HG02610 (cell line): Measurements from ENCODE around the gene TNFSF9.
"Not testable (repeated sequence)": the region's sequence is repeated elsewhere in the genome, so short reads cannot be mapped to it uniquely, and the experiment has no call there.

ENCODE experiments used
- ATAC-seq: cut with Tn5 transposase; IDR thresholded peaks from one replicate; pipeline ENCODE4 v1.9.1; 2021; ENCODE audit warnings: mild to moderate bottlenecking, moderate library complexity; ENCODE audit not compliant: unreplicated experiment

Gene TNFSF9

DNA sequence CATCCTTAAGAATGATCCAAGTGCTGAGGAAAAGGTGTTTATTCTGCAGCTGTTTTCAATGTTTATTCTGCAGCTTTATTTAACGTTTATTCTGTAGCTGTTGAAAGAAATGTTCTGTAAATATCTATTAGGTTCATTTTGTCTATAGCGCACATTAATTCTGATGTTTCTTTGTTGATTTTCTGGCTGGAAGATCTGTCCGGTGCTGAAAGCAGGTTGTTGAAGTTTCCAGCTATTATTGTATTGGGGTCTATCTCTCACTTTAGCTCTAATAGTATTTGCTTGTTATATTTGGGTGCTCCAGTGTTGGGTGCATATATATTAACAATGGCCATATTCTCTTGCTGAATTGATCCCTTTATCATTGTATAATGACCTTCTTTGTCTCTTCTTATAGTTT lies 39.9 kb downstream of the TNFSF9 start:
- no peak for ATAC-seq

- no peak for ATAC-seq
Measured at GRCh38 chr19:6571167-6571566, 40.3 kb downstream of the TNFSF9 start.

GRCh38 chr19:6572217-6572616 lies 41.4 kb downstream of the TNFSF9 start:
- ATAC-seq, result no peak

DNA sequence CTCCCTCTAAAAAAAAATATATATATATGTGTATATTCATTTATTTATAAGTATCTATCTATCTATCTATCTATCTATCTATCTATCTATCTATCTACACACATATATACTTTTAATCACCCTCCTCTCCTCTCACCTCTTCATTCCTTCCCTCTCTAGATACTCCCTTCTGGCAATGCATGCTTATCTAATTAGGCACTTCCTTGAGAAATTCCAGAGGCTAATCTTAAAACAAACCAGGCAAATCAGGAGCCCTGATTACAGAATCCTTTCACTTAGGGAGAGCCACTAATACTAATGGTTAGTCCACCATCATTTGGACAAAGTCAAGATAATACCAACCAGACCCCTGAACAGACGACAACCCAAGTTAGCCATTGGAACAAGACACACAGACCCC lies 42.5 kb downstream of the TNFSF9 start:
- no peak for ATAC-seq

GRCh38 chr19:6576869-6577475 lies 46.1 kb downstream of the TNFSF9 start:
- ATAC-seq, result no peak

GRCh38 chr19:6577476-6578125 lies 46.8 kb downstream of the TNFSF9 start:
- peak; percentile 74 for ATAC-seq

DNA sequence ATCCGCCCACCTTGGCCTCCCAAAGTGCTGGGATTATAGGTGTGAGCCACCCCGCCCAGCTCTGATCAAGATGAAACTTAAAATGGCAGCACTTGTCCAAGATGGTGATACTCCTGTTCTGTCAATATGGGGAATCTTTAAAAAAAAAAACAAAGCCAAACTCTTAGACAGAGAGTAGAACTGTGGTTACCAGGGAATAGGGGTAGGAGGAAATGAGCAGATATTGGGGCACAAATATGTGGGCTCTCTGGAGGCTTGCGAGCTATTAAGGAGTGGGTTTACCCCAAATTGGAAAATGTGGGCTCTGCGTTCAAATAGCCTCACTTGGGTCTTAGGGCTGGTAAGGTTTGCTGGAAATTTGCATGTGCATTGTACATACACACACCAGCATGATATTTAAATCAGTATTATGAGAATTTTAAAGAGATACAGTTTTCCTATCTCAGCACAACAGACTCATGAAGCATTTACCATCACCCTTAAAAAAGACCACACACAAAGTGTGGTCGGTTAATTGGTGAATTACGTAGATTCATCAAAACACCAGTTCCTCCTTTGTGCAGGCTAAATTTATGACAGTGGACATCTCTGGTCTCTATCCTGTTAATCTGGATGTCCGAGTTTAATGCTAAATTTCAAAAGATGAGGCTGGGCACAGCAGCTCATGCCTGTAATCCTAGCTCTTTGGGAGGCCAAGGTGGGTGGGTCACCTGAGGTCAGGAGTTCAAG lies 48.8 kb downstream of the TNFSF9 start:
- no peak for ATAC-seq

DNA sequence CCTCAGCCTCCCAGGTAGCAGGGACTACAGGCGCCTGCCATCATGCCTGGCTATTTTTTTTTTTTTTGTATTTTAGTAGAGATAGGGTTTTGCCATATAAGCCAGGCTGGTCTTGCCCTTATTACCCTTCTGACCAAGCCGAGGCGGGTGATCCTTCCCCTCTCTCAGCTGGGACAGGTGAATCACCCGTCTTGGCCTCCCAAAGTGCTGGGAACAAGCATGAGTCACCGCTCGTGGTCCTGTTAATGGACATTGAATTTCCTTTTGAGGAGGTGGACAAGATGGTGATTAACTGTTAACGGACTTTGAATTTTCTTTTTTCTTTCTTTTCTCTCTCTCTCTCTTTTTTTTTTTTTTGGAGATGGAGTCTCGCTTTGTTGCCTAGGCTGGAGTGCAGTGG lies 49.5 kb downstream of the TNFSF9 start:
- ATAC-seq, result no peak

- ATAC-seq, result not testable (repeated sequence)
Measured at GRCh38 chr19:6582515-6583484, 52.0 kb downstream of the TNFSF9 start.
